ENCODE results near the gene HOXC6. TPM values are rescaled to one million over a fixed set of nuclear protein-coding genes. Genes with fewer than 3 reads are reported as not detected.

Gene HOXC6
- total and polyA plus RNA-seq, 4 donors, result 0.18 to 0.71 (median 0.35) TPM

GRCh38 chr12:53990311-53991076, 37.7 kb upstream of the HOXC6 start:
- Histone ChIP-seq H3K9ac (ENCODE audit: insufficient read depth in 1 of 2, low read length in 2 of 2) (no peak overlapping the region), H3K36me3 (ENCODE audit: control insufficient read depth in 4 of 4, insufficient read depth in 4 of 4, low read length in 4 of 4) (no peaks in the 10 kb centered on the region), H3K9me3 (ENCODE audit: control insufficient read depth in 4 of 4, insufficient read depth in 3 of 4, low read length in 3 of 4) (peaks cover 0 to 12% (median 0%) of the 10 kb centered on the region in 4 donors), H3K27me3 (ENCODE audit: control insufficient read depth in 3 of 3, insufficient read depth in 3 of 3, low read length in 2 of 3) (peaks cover 20 to 100% (median 92%) of the 10 kb centered on the region in 3 donors), H3K27ac (ENCODE audit: low read depth in 1 of 2, low read length in 1 of 2) (no peak overlapping the region), H3K4me1 (ENCODE audit: control insufficient read depth in 5 of 5, insufficient read depth in 5 of 5, low read length in 5 of 5) (peaks cover 0 to 18% (median 4%) of the 10 kb centered on the region in 5 donors), H3K4me3 (no peak overlapping the region)
- ATAC-seq (ENCODE audit: insufficient read depth, low FRiP score) (no peak), DNase-seq (no peak)
- 8 to 11% methylated on average over 26 to 27 of the region's 27 CpGs for WGBS, 2 donors
- TF ChIP-seq, protein P1, sequence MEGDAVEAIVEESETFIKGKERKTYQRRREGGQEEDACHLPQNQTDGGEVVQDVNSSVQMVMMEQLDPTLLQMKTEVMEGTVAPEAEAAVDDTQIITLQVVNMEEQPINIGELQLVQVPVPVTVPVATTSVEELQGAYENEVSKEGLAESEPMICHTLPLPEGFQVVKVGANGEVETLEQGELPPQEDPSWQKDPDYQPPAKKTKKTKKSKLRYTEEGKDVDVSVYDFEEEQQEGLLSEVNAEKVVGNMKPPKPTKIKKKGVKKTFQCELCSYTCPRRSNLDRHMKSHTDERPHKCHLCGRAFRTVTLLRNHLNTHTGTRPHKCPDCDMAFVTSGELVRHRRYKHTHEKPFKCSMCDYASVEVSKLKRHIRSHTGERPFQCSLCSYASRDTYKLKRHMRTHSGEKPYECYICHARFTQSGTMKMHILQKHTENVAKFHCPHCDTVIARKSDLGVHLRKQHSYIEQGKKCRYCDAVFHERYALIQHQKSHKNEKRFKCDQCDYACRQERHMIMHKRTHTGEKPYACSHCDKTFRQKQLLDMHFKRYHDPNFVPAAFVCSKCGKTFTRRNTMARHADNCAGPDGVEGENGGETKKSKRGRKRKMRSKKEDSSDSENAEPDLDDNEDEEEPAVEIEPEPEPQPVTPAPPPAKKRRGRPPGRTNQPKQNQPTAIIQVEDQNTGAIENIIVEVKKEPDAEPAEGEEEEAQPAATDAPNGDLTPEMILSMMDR (IDR thresholded peaks at IDR 0.05; ENCODE audit: control extremely low read depth, extremely low read depth), result no peak

DNA sequence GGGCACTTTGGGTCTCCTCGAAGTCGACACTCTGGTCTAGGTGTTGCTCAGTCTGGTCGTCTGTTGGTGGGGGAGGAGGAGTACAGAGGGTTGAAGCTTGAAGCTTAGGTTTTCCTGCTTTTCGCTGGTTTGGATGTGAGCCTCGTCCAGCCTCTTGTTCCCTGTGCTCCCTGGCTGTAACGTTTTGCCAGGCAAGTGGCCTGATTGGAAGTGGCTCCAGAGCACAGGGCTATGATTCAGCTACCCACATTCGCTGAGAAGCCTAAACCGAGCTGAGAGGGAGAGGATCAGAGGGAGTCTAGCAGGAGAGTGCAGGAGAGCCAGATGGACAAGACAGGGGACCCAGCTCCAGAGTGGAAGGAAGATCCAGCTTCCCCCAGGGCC, 37.2 kb upstream of the HOXC6 start:
- H3K27me3 ChIP-seq (ENCODE audit: control insufficient read depth in 3 of 3, insufficient read depth in 3 of 3, low read length in 2 of 3), result peaks cover 14 to 100% (median 91%) of the 10 kb centered on the region in 3 donors
- no peak overlapping the region for H3K4me3 ChIP-seq
- no peak overlapping the region for H3K9ac ChIP-seq (ENCODE audit: insufficient read depth in 1 of 2, low read length in 2 of 2)
- peaks cover 0 to 16% (median 0%) of the 10 kb centered on the region in 5 donors for H3K4me1 ChIP-seq (ENCODE audit: control insufficient read depth in 5 of 5, insufficient read depth in 5 of 5, low read length in 5 of 5)
- H3K9me3 ChIP-seq (ENCODE audit: control insufficient read depth in 4 of 4, insufficient read depth in 3 of 4, low read length in 3 of 4), result peaks cover 0 to 10% (median 0%) of the 10 kb centered on the region in 4 donors
- WGBS, 2 donors, result 1 to 6% methylated on average over 8 of the region's 8 CpGs
- no peak for ATAC-seq (ENCODE audit: insufficient read depth, low FRiP score)
- DNase-seq, result no peak
- H3K36me3 ChIP-seq (ENCODE audit: control insufficient read depth in 4 of 4, insufficient read depth in 4 of 4, low read length in 4 of 4), result no peaks in the 10 kb centered on the region
- no peak overlapping the region for H3K27ac ChIP-seq (ENCODE audit: low read depth in 1 of 2, low read length in 1 of 2)
- TF ChIP-seq, protein P1 (IDR thresholded peaks at IDR 0.05; ENCODE audit: control extremely low read depth, extremely low read depth), result no peak

DNA sequence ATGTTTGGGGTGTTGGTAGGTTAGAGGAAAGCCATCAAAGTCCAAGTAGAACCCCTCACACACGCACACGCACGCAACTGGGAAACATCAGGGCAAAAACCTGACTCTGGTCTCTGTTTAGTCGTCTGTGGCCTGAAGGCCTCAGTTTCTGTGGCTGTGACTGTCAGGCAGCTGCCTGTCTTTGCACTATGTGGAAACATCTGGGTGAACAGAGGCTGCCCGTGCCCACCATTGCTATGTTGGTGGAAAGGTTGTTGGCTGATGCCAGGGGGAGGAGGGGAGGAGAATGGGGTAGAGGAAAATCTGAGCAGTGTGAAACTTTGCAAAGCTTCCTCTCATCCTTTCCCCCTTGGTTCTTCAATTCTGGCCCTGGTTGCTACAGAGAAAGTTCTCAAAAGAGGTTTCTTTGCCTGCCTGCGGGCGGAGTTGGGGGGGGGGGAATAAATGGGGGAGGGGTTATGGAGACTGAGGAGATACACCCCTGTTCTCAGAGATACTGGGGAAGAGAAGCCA, 35.8 kb upstream of the HOXC6 start:
- 21 to 37% methylated on average over 7 of the region's 7 CpGs for WGBS, 2 donors
- H3K4me3 ChIP-seq, result no peak overlapping the region
- DNase-seq (no peak), ATAC-seq (ENCODE audit: insufficient read depth, low FRiP score) (no peak)
- H3K27ac ChIP-seq (ENCODE audit: low read depth in 1 of 2, low read length in 1 of 2), result no peak overlapping the region
- peaks cover 0 to 15% (median 0%) of the 10 kb centered on the region in 5 donors for H3K4me1 ChIP-seq (ENCODE audit: control insufficient read depth in 5 of 5, insufficient read depth in 5 of 5, low read length in 5 of 5)
- H3K27me3 ChIP-seq (ENCODE audit: control insufficient read depth in 3 of 3, insufficient read depth in 3 of 3, low read length in 2 of 3), result peaks cover 6 to 100% (median 90%) of the 10 kb centered on the region in 3 donors
- TF ChIP-seq, protein P1 (IDR thresholded peaks at IDR 0.05; ENCODE audit: control extremely low read depth, extremely low read depth), result no peak
- no peak overlapping the region for H3K9ac ChIP-seq (ENCODE audit: insufficient read depth in 1 of 2, low read length in 2 of 2)
- peaks cover 0 to 8% (median 0%) of the 10 kb centered on the region in 4 donors for H3K9me3 ChIP-seq (ENCODE audit: control insufficient read depth in 4 of 4, insufficient read depth in 3 of 4, low read length in 3 of 4)
- no peaks in the 10 kb centered on the region for H3K36me3 ChIP-seq (ENCODE audit: control insufficient read depth in 4 of 4, insufficient read depth in 4 of 4, low read length in 4 of 4)
